H9 (cell line): Measurements from ENCODE around the gene PCBP4. TPM values are rescaled to one million over a fixed set of nuclear protein-coding genes. Genes with fewer than 3 reads are reported as not detected.

Source experiments
- DNase-seq: peaks from one replicate; pipeline ENCODE4 v3.0.0-alpha.2; 2017
- H2AFZ ChIP-seq: one replicate; pipeline ENCODE4 v1.6.1; 2013; ENCODE audit warnings: mild to moderate bottlenecking, low read length, control low read depth, moderate library complexity
- H2AK5ac ChIP-seq: 2 replicates; pipeline ENCODE4 v1.6.1; 2013; ENCODE audit warnings: low read length, control low read depth, mixed read lengths; ENCODE audit not compliant: insufficient read length
- H2BK120ac ChIP-seq: one replicate; pipeline ENCODE4 v1.6.1; 2013; ENCODE audit warnings: low read depth, mild to moderate bottlenecking, low read length, control low read depth, inconsistent platforms; ENCODE audit not compliant: poor library complexity, severe bottlenecking
- H2BK12ac ChIP-seq: 2 replicates; pipeline ENCODE4 v1.6.1; 2013; ENCODE audit warnings: low read length, control low read depth, mixed read lengths, low read depth; ENCODE audit not compliant: insufficient read length
- H2BK15ac ChIP-seq: 2 replicates; pipeline ENCODE4 v1.6.1; 2013; ENCODE audit warnings: low read depth, low read length, control low read depth
- H2BK20ac ChIP-seq: one replicate; pipeline ENCODE4 v1.6.1; 2013; ENCODE audit warnings: low read depth, mild to moderate bottlenecking, low read length, control low read depth, inconsistent platforms; ENCODE audit not compliant: poor library complexity, severe bottlenecking
- H2BK5ac ChIP-seq: 2 replicates; pipeline ENCODE4 v1.6.1; 2013; ENCODE audit warnings: low read length, control low read depth, mixed read lengths; ENCODE audit not compliant: insufficient read length
- H3K14ac ChIP-seq: 2 replicates; pipeline ENCODE4 v1.6.1; 2013; ENCODE audit warnings: low read length, control low read depth; ENCODE audit not compliant: insufficient read depth
- H3K18ac ChIP-seq: 2 replicates; pipeline ENCODE4 v1.6.1; 2013; ENCODE audit warnings: low read depth, mild to moderate bottlenecking, mixed read lengths, low read length, control low read depth; ENCODE audit not compliant: insufficient read length
- H3K23ac ChIP-seq: 2 replicates; pipeline ENCODE4 v1.6.1; 2013; ENCODE audit warnings: low read length, control low read depth, mixed read lengths, low read depth; ENCODE audit not compliant: insufficient read length
- H3K23me2 ChIP-seq: 2 replicates; pipeline ENCODE4 v1.6.1; 2013; ENCODE audit warnings: low read depth, mild to moderate bottlenecking, mixed read lengths, low read length, control low read depth; ENCODE audit not compliant: insufficient read length, poor library complexity, severe bottlenecking
- H3K27ac ChIP-seq: 2 replicates; pipeline ENCODE4 v1.5.1; 2013; ENCODE audit warnings: low read length, control low read depth, mixed read lengths, low read depth; ENCODE audit not compliant: insufficient read length
- H3K27me3 ChIP-seq: 2 replicates; pipeline ENCODE4 v1.6.1; 2013; ENCODE audit warnings: low read length, control low read depth, inconsistent platforms; ENCODE audit not compliant: insufficient read depth
- H3K4ac ChIP-seq: 2 replicates; pipeline ENCODE4 v1.6.1; 2013; ENCODE audit warnings: low read depth, mild to moderate bottlenecking, control low read depth, inconsistent platforms, low read length, moderate library complexity
- H3K4me1 ChIP-seq: 2 replicates; pipeline ENCODE4 v1.6.1; 2013; ENCODE audit warnings: low read length, control low read depth, inconsistent platforms; ENCODE audit not compliant: insufficient read depth
- H3K4me2 ChIP-seq: 2 replicates; pipeline ENCODE4 v1.6.1; 2013; ENCODE audit warnings: low read length, control low read depth, mixed read lengths; ENCODE audit not compliant: insufficient read length, insufficient read depth
- H3K56ac ChIP-seq: 2 replicates; pipeline ENCODE4 v1.6.1; 2013; ENCODE audit warnings: low read depth, mild to moderate bottlenecking, mixed read lengths, low read length, control low read depth; ENCODE audit not compliant: insufficient read length
- H3K79me1 ChIP-seq: 2 replicates; pipeline ENCODE4 v1.6.1; 2013; ENCODE audit warnings: low read depth, mild to moderate bottlenecking, moderate library complexity, low read length, control low read depth, inconsistent platforms; ENCODE audit not compliant: insufficient read depth, poor library complexity, severe bottlenecking
- H3K79me2 ChIP-seq: 2 replicates; pipeline ENCODE4 v1.6.1; 2013; ENCODE audit warnings: low read length, control low read depth, inconsistent platforms; ENCODE audit not compliant: insufficient read depth
- H3K9ac ChIP-seq: 2 replicates; pipeline ENCODE4 v1.6.1; 2013; ENCODE audit warnings: low read length, control low read depth, mixed read lengths; ENCODE audit not compliant: insufficient read length; ENCODE audit errors: extremely low read depth
- H3K9me3 ChIP-seq: one replicate; pipeline ENCODE4 v1.6.1; 2013; ENCODE audit warnings: low read depth, low read length, inconsistent platforms; ENCODE audit not compliant: control insufficient read depth
- H3T11ph ChIP-seq: one replicate; pipeline ENCODE4 v1.6.1; 2013; ENCODE audit warnings: mild to moderate bottlenecking, low read length, control low read depth, inconsistent platforms
- H4K20me1 ChIP-seq: one replicate; pipeline ENCODE4 v1.6.1; 2013; ENCODE audit not compliant: control insufficient read depth, insufficient read length, insufficient read depth
- H4K5ac ChIP-seq: 2 replicates; pipeline ENCODE4 v1.6.1; 2013; ENCODE audit warnings: low read depth, mild to moderate bottlenecking, mixed read lengths, low read length, control low read depth; ENCODE audit not compliant: insufficient read length
- H4K8ac ChIP-seq: replicated peaks from 2 replicates; pipeline ENCODE4 v1.6.1; 2013; ENCODE audit warnings: low read length, control low read depth, mixed read lengths, low read depth; ENCODE audit not compliant: insufficient read length
- H4K91ac ChIP-seq: 2 replicates; pipeline ENCODE4 v1.6.1; 2013; ENCODE audit warnings: low read depth, mild to moderate bottlenecking, moderate library complexity, mixed read lengths, low read length, control low read depth; ENCODE audit not compliant: insufficient read length
- H3K27ac Mint-ChIP-seq, 3 experiments: 2 replicates in 2 of 3; 3 replicates in 1 of 3; pipeline ENCODE4 v1.8.0; 2020 to 2021; ENCODE audit warnings: mixed read lengths in 3 of 3, mild to moderate bottlenecking in 1 of 3, moderate library complexity in 1 of 3
- H3K27me3 Mint-ChIP-seq: 2 replicates; pipeline ENCODE4 v1.8.0; 2021; ENCODE audit warnings: low read depth, mild to moderate bottlenecking, moderate library complexity, mixed read lengths
- H3K36me3 Mint-ChIP-seq, 3 experiments: 2 replicates in 2 of 3; 3 replicates in 1 of 3; pipeline ENCODE4 v1.8.0; 2020 to 2021; ENCODE audit warnings: low read depth in 3 of 3, mixed read lengths in 3 of 3; ENCODE audit not compliant: insufficient read depth in 1 of 3
- H3K4me1 Mint-ChIP-seq, 2 experiments: 2 replicates each; pipeline ENCODE4 v1.8.0; 2020; ENCODE audit warnings: mixed read lengths in 2 of 2
- H3K4me3 Mint-ChIP-seq, 2 experiments: 2 replicates in 1 of 2; 3 replicates in 1 of 2; pipeline ENCODE4 v1.8.0; 2020 to 2021; ENCODE audit warnings: mild to moderate bottlenecking in 2 of 2, mixed read lengths in 2 of 2, moderate library complexity in 1 of 2
- H3K9me3 Mint-ChIP-seq, 2 experiments: 2 replicates in 1 of 2; 3 replicates in 1 of 2; pipeline ENCODE4 v1.8.0; 2020; ENCODE audit warnings: mild to moderate bottlenecking in 2 of 2, mixed read lengths in 2 of 2, moderate library complexity in 1 of 2
- WGBS: extraction: QIAGEN DNeasy Blood & Tissue Kit; methylation state at CpG from one replicate; pipeline ENCODE4 v1.1.7; 2013; ENCODE audit warnings: missing lambda C conversion rate, low lambda C conversion rate, mixed read lengths; ENCODE audit not compliant: insufficient read length; ENCODE audit errors: extremely low coverage; 5-methylcytosine and 5-hydroxymethylcytosine counted together
- total RNA-seq: library from RNA; stranded (reverse); gene quantifications from 2 replicates; pipeline ENCODE4 v1.2.1, GENCODE V29; 2021
- TF ChIP-seq, protein P1 (sequence below): fragments of 200-600 bp; sonication (generic); conservative IDR thresholded peaks from 3 replicates; pipeline ENCODE4 v1.8.0; 2021; ENCODE audit warnings: antibody characterized with exemption, mild to moderate bottlenecking

PCBP4 gene
- total RNA-seq, 1 experiment from 2014 or later = 24.6 TPM

- peak overlapping the region; percentile 49 to 79 (median 62); a peak in 6 of 7 replicates for H3K27ac Mint-ChIP-seq
- Histone ChIP-seq H3T11ph (no peak overlapping the region), H3K79me1 (no peaks in the 10 kb centered on the region), H2BK15ac (no peak overlapping the region), H3K23me2 (peaks cover 6% of the 10 kb centered on the region), H3K14ac (no peak overlapping the region), H2BK120ac (no peak overlapping the region), H4K8ac (no peak overlapping the region), H3K27me3 (no peaks in the 10 kb centered on the region), H3K23ac (no peak overlapping the region), H4K20me1 (peaks cover 3% of the 10 kb centered on the region), H4K91ac (no peak overlapping the region), H3K18ac (no peak overlapping the region), H3K27ac (no peak overlapping the region), H2AK5ac (no peak overlapping the region), H3K4me1 (peaks cover 3% of the 10 kb centered on the region; the same call in 1 of the 2 replicates), H3K4ac (no peak overlapping the region), H3K56ac (no peak overlapping the region), H2BK12ac (no peak overlapping the region), H3K79me2 (no peaks in the 10 kb centered on the region), H2AFZ (no peak overlapping the region), H3K9me3 (no peaks in the 10 kb centered on the region), H3K9ac (no peak overlapping the region), H2BK20ac (no peak overlapping the region), H3K4me2 (peak overlapping the region; percentile 86), H4K5ac (no peak overlapping the region), H2BK5ac (no peak overlapping the region)
- WGBS = no CpG with 5 or more reads among the region's 4 CpGs
- peaks cover 0 to 2% (median under 1%) of the 10 kb centered on the region in 3 experiments; a peak in 4 of 7 replicates for H3K36me3 Mint-ChIP-seq
- H3K9me3 Mint-ChIP-seq = peaks cover 0 to 2% of the 10 kb centered on the region in 2 experiments; a peak in 2 of 5 replicates
- H3K4me1 Mint-ChIP-seq = peaks cover 11 to 22% of the 10 kb centered on the region in 2 experiments
- peaks cover 7% of the 10 kb centered on the region for H3K27me3 Mint-ChIP-seq
- peak; percentile 86 for DNase-seq
- H3K4me3 Mint-ChIP-seq = peak overlapping the region; percentile 68 to 88
- TF ChIP-seq, protein P1, sequence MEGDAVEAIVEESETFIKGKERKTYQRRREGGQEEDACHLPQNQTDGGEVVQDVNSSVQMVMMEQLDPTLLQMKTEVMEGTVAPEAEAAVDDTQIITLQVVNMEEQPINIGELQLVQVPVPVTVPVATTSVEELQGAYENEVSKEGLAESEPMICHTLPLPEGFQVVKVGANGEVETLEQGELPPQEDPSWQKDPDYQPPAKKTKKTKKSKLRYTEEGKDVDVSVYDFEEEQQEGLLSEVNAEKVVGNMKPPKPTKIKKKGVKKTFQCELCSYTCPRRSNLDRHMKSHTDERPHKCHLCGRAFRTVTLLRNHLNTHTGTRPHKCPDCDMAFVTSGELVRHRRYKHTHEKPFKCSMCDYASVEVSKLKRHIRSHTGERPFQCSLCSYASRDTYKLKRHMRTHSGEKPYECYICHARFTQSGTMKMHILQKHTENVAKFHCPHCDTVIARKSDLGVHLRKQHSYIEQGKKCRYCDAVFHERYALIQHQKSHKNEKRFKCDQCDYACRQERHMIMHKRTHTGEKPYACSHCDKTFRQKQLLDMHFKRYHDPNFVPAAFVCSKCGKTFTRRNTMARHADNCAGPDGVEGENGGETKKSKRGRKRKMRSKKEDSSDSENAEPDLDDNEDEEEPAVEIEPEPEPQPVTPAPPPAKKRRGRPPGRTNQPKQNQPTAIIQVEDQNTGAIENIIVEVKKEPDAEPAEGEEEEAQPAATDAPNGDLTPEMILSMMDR = peak; percentile 82
These were observed 15.1 kb upstream of the PCBP4 start for GRCh38 chr3:51982352-51982837.
